ENCODE results near the gene CCNT2. TPM values are rescaled to one million over a fixed set of nuclear protein-coding genes. Genes with fewer than 3 reads are reported as not detected.

CCNT2 gene
- total RNA-seq, 4 donors from 2014 or later = 12.6 to 29.8 (median 21.1) TPM

DNA sequence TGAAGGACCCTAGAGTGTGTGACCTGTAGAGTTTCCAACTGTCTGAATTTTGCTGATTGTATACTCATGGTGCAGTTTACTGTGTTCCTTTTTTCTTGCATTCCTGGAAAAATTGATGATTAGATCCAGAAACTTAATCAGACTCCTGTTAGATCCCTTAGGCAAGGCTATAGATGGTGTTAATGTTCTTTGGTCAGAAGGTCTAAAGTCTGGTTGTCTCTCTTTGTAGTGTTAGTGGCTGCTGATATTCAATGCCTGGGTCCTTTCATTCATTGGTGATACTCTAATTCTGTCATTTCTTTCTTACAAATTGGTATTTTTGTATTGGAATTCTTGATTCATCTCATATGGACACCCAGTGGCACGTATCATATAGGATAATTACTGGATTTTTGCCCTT is 6.3 kb downstream of the CCNT2 start:
- intact Hi-C loops (cut with DNase I) = no loop called here

DNA sequence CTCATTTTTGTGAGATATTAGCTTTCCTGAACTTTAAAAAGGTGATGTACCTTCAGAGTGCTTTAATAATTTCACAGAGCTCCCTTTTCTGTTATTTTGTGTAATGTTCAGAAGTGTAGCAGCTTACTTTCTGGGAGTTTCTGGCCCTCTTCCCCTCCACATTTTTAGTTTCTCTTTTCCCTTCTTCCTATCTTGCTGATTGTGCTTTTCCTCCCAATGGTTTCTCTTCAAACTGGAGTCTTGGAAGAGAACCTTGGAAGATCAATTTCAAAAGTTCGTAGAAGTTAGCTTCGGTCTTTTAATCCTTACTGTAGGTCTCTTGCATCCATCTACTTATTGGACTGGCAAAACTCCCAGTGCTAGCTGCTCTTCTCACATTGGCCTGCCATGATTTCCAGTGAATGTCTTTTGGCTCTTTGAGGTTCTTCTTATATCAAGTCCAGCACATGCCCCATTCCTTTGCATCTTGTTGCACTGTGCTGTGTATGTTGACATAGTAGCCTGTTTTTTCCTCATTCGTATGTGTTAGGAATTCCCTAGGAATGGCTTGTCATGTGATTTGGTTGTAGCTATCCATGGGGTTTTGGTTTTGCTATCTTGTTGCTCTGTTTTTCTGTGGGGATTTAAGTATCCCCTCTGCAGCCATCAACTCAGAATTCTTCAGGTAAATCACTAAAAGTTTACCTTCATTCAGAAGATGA is 7.8 kb downstream of the CCNT2 start:
- intact Hi-C loops (cut with DNase I) = no loop called here
- Histone ChIP-seq H3K9me3 (no peaks in the 10 kb centered on the region), H3K4me3 (no peak overlapping the region), H3K27ac (no peak overlapping the region), H3K27me3 (no peaks in the 10 kb centered on the region), H3K36me3 (peaks cover 0 to 17% (median 0%) of the 10 kb centered on the region in 3 donors), H3K4me1 (peaks cover 11 to 80% (median 35%) of the 10 kb centered on the region in 3 donors)
- 58 to 69% methylated on average over 3 of the region's 3 CpGs for WGBS, 2 donors
- TF ChIP-seq POLR2A (IDR thresholded peaks at IDR 0.05) = no peak
- TF ChIP-seq, protein P1, sequence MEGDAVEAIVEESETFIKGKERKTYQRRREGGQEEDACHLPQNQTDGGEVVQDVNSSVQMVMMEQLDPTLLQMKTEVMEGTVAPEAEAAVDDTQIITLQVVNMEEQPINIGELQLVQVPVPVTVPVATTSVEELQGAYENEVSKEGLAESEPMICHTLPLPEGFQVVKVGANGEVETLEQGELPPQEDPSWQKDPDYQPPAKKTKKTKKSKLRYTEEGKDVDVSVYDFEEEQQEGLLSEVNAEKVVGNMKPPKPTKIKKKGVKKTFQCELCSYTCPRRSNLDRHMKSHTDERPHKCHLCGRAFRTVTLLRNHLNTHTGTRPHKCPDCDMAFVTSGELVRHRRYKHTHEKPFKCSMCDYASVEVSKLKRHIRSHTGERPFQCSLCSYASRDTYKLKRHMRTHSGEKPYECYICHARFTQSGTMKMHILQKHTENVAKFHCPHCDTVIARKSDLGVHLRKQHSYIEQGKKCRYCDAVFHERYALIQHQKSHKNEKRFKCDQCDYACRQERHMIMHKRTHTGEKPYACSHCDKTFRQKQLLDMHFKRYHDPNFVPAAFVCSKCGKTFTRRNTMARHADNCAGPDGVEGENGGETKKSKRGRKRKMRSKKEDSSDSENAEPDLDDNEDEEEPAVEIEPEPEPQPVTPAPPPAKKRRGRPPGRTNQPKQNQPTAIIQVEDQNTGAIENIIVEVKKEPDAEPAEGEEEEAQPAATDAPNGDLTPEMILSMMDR (IDR thresholded peaks at IDR 0.05) = no peak
- DNase-seq = no peak

More for the DNA sequence above, 6.3 kb downstream of the CCNT2 start:
- DNase-seq = no peak
- Histone ChIP-seq H3K4me3 (no peak overlapping the region), H3K27ac (no peak overlapping the region), H3K36me3 (peaks cover 0 to 17% (median 0%) of the 10 kb centered on the region in 3 donors), H3K4me1 (peaks cover 19 to 85% (median 46%) of the 10 kb centered on the region in 3 donors), H3K9me3 (no peaks in the 10 kb centered on the region), H3K27me3 (no peaks in the 10 kb centered on the region)
- WGBS, 2 donors = 86 to 100% methylated on average over 1 of the region's 1 CpG
- no peak for TF ChIP-seq POLR2A (IDR thresholded peaks at IDR 0.05)
- TF ChIP-seq, protein P1 (IDR thresholded peaks at IDR 0.05) = no peak

DNA sequence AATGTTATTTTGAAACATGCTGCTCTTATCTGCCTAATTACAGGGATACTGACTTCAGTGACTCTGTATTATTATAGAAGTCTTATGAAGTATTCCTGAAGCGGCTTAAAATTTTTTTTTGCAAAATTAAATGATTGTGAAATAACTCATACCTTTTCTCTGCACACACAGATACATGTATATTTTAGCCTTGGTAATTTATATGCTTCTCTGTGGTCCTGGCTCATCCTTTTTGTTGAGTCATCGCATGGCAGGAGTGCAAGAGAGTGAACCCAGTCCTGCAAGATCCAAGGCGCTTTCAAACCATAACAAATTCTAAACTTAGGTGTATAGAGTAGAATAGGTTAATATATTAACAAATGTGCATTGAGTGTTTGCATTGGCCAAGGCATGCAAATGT is 8.6 kb downstream of the CCNT2 start:
- H3K4me1 ChIP-seq = peaks cover 11 to 77% (median 30%) of the 10 kb centered on the region in 3 donors
- 34 to 49% methylated on average over 3 of the region's 3 CpGs for WGBS, 2 donors
- no peak overlapping the region for H3K27ac ChIP-seq
- no peak overlapping the region for H3K4me3 ChIP-seq
- peaks cover 0 to 17% (median 0%) of the 10 kb centered on the region in 3 donors for H3K36me3 ChIP-seq
- no peak for TF ChIP-seq POLR2A (IDR thresholded peaks at IDR 0.05)
- TF ChIP-seq, protein P1 (IDR thresholded peaks at IDR 0.05) = no peak
- no peaks in the 10 kb centered on the region for H3K27me3 ChIP-seq
- intact Hi-C loops (cut with DNase I) = no loop called here
- H3K9me3 ChIP-seq = no peaks in the 10 kb centered on the region
- DNase-seq = no peak

DNA sequence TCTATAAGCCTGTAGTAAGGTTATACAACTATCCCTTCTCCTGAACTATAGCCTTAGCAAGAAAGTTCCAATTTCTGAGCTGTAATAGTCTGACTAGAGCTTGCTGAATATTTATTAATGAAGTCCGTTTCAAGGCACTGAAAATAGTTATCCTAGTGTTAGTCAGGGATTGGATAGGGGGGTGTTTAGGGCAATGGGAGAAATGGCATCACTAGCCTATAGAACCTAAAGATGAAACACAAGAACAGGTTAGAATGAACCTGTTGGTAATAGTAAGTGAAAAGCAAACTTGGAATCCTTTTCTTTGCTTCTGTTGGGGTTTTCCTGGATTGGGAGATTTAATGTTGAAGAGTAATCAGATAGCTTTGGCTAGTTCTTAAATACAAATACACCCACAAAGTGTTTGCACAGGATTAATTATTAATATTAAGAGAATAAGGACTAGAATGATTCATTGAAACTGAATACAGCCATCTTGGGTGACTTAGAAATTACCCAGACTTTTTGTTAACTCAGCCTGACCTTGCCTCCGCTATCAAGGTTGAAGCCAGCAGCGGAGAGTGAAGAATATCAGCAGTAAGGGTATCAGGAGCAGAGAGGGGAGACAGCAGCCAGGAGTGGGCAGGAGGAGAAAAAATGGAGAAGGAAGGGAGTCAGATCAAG is 14.4 kb downstream of the CCNT2 start:
- Histone ChIP-seq H3K27me3 (no peaks in the 10 kb centered on the region), H3K4me1 (peaks cover 0 to 67% (median 3%) of the 10 kb centered on the region in 3 donors), H3K4me3 (no peak overlapping the region), H3K36me3 (peaks cover 0 to 17% (median 4%) of the 10 kb centered on the region in 3 donors), H3K27ac (no peak overlapping the region), H3K9me3 (no peaks in the 10 kb centered on the region)
- TF ChIP-seq POLR2A (IDR thresholded peaks at IDR 0.05) = no peak
- TF ChIP-seq, protein P1 (IDR thresholded peaks at IDR 0.05) = no peak
- intact Hi-C loops (cut with DNase I) = no loop called here
- WGBS, 2 donors = 67 to 83% methylated on average over 3 of the region's 3 CpGs
- DNase-seq = no peak

DNA sequence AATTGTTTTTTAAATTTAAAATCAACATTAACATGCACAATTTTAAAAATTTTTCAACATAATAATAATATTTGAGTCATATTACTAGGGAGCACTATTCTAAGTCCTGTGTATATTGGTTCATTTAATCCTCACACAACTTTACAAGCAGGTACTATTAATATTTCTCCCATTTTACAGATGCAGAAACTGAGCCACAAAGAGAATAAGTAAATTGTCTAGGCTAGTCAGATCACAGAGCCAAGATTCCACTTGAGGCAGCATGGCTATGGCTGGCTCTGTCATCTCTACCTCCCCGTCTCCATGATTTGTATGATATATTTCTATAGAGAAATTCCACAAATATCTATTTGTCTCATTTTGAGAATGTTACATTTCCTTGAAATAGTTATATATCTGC is 15.1 kb downstream of the CCNT2 start:
- 87 to 95% methylated on average over 1 of the region's 1 CpG for WGBS, 2 donors
- Histone ChIP-seq H3K4me3 (no peak overlapping the region), H3K27ac (no peak overlapping the region), H3K36me3 (peaks cover 0 to 24% (median 4%) of the 10 kb centered on the region in 3 donors), H3K27me3 (no peaks in the 10 kb centered on the region), H3K4me1 (peaks cover 0 to 66% (median 3%) of the 10 kb centered on the region in 3 donors), H3K9me3 (no peaks in the 10 kb centered on the region)
- intact Hi-C loops (cut with DNase I) = no loop called here
- TF ChIP-seq, protein P1 (IDR thresholded peaks at IDR 0.05) = no peak
- TF ChIP-seq POLR2A (IDR thresholded peaks at IDR 0.05) = no peak
- DNase-seq = no peak

Measured in esophagus squamous epithelium (tissue), 5 donors.